ENCODE results near the gene NOP16. TPM values are rescaled to one million over a fixed set of nuclear protein-coding genes. Genes with fewer than 3 reads are reported as not detected.

NOP16 gene
- total and polyA plus RNA-seq, 2 of the 13 experiments (the other 11 are each of a cell fraction or from before 2014, with no cell fraction given), result 43.3 to 48.4 TPM

- TF ChIP-seq ZBTB26 (CRISPR knock-in tag; IDR thresholded peaks at IDR 0.05; ENCODE audit: borderline replicate concordance), result peak; percentile 54; the same call in 1 of the 2 replicates
- peak; percentile 73 for TF ChIP-seq KAT8 (CRISPR knock-in tag; IDR thresholded peaks at IDR 0.05)
- no peak for TF ChIP-seq TCF7 (IDR thresholded peaks at IDR 0.05; ENCODE audit: low read depth)
- TF ChIP-seq CHD4 (IDR thresholded peaks at IDR 0.05; ENCODE audit: borderline replicate concordance, low read length), result no peak
- TF ChIP-seq ZMYM4 (CRISPR knock-in tag; IDR thresholded peaks at IDR 0.05), result peak; percentile 96
- no peak for TF ChIP-seq ZSCAN9 (CRISPR knock-in tag; IDR thresholded peaks at IDR 0.05; ENCODE audit: borderline replicate concordance)
- no peak for TF ChIP-seq SRSF9 (IDR thresholded peaks at IDR 0.05; ENCODE audit: borderline replicate concordance, insufficient read depth, low read depth, low read length, poor library complexity, severe bottlenecking)
- TF ChIP-seq PREB (CRISPR knock-in tag; IDR thresholded peaks at IDR 0.05), result no peak
- no peak for TF ChIP-seq ZNF883 (CRISPR knock-in tag; IDR thresholded peaks at IDR 0.05; ENCODE audit: not compliant biosample characterization)
- TF ChIP-seq ZNF44 (CRISPR knock-in tag; IDR thresholded peaks at IDR 0.05), result no peak
- TF ChIP-seq HIVEP1 (CRISPR knock-in tag; IDR thresholded peaks at IDR 0.05), result no peak
- TF ChIP-seq ARNT2 (CRISPR knock-in tag; IDR thresholded peaks at IDR 0.05; ENCODE audit: low read depth), result peak; percentile 66
- no peak for TF ChIP-seq SNRNP70 (IDR thresholded peaks at IDR 0.05; ENCODE audit: low read depth, low read length)
- no peak for TF ChIP-seq MAFG (CRISPR knock-in tag; IDR thresholded peaks at IDR 0.05)
- TF ChIP-seq ZSCAN21 (CRISPR knock-in tag; IDR thresholded peaks at IDR 0.05; ENCODE audit: borderline replicate concordance), result peak; percentile 85; the same call in 1 of the 2 replicates
- TF ChIP-seq ARID2 (CRISPR knock-in tag; IDR thresholded peaks at IDR 0.05; ENCODE audit: borderline replicate concordance), result no peak
- TF ChIP-seq ZC3H13 (CRISPR knock-in tag; IDR thresholded peaks at IDR 0.05), result no peak
- TF ChIP-seq ZBTB49 (CRISPR knock-in tag; IDR thresholded peaks at IDR 0.05; ENCODE audit: borderline replicate concordance), result no peak
- TF ChIP-seq TEAD2 (CRISPR knock-in tag; IDR thresholded peaks at IDR 0.05), result no peak
- no peak for TF ChIP-seq ZNF660 (CRISPR knock-in tag; IDR thresholded peaks at IDR 0.05; ENCODE audit: borderline replicate concordance, low read depth)
- 0 out of 2 replicates have a peak, but pooled peaks have one; percentile 74 for TF ChIP-seq POGK (CRISPR knock-in tag; conservative IDR thresholded peaks at IDR 0.05)
These were observed 27.8 kb upstream of the NOP16 start, which contains the start of gene CLTB (continued) for GRCh38 chr5:176415952-176416924.
